ENCODE results near the gene DBF4B.

The DBF4B gene

DNA sequence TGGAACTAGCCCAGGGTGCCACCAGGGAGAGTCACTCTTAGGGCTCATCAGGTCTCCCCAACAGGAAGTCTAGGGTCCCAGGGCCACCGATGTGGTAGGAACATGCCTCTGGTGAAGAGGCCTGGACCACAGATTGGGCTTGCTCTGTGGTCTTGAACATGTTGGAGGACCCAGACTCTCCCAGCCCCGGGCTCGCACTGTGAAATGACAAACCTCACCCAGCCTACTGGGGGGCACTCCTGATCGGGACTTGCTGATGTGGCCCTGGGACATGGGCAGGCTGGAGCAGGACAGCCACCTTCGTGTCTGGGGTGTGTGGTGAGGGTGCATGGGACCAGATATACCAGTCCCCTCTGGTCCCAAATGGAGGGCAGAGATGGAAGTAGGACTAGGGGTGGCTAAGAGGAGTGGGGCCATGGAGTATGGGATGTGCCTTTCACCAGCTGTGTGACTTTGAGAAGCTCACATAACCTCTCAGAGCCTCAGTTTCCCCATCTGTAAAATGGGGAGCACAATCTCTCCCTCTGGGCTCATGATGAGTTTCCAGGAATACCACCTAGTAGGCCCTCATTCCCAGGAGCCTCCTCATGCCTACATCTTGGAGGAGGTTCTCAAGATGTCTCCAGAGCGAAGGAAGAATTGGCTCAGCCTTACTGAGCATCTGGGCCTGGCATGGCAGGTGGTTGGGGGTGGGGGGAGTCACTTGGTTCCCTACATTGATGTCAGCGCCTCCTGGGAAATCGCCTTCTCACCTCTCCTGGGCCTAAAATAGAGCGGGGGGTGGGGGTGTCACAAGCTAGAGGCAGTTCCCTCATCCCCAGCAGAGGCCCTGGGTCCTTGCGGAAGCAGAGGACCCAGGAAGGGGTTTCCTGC is 48.8 kb downstream of the DBF4B start:
- in situ Hi-C loops (cut with HindIII; ENCODE audit: low pct_ligation_motif_present, low pct_unique_long_range_greater_than_20kb, low sequenced_read_pairs): loop anchor here (25.0 kb wide), 1 partner anchor 105 kb away; no protein-coding TSS in a partner anchor
- no peak for DNase-seq

GRCh38 chr17:44757918-44758413 is 49.5 kb downstream of the DBF4B start:
- DNase-seq: no peak
- in situ Hi-C loops (cut with HindIII; ENCODE audit: low pct_ligation_motif_present, low pct_unique_long_range_greater_than_20kb, low sequenced_read_pairs): loop anchor here (25.0 kb wide), 1 partner anchor 104 kb away; no protein-coding TSS in a partner anchor

DNA sequence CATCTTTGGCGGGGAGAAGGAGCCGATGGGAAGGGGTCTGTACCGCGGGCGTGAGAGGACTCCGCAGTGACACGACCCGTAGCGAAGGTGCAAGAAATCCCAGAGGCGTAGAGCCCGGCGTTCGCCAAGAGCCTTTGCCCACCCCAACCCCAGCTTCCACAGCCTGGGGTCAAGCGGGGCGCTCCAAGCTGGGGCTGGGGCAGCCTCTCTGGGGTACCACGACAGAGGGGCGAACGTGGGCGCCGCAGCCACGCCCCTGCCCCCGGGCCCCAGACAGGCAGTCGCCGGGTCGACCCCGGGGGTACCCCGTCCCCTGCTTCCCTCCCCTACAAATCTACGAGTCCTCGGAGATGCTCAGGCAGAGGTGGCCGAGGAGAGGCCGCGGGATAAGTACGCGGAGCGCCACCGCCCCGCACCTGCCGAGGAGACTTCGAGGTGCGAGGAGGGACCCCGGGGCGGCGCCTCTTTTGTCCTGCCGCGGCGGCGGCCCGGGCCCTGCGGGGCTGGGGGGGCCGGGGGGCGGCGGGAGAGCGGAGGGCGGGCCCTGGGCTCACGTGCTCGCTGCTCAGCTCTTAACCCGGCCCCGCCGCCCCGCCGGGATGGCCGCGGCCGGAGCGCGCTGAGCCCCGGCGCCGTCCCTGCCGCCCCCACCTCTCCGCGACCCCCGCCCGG is 50.1 kb downstream of the DBF4B start, which contains the start of gene ADAM11:
Gene ADAM11, plus strand, starts transcription at position 575 of the 672 bp plus-strand sequence. CDS start 212 bp downstream, outside the sequence.
- no peak for DNase-seq
- in situ Hi-C loops (cut with HindIII; ENCODE audit: low pct_ligation_motif_present, low pct_unique_long_range_greater_than_20kb, low sequenced_read_pairs): loop anchor here (25.0 kb wide), 1 partner anchor 104 kb away; no protein-coding TSS in a partner anchor

GRCh38 chr17:44759086-44759915 is 50.8 kb downstream of the DBF4B start:
- DNase-seq: no peak
- in situ Hi-C loops (cut with HindIII; ENCODE audit: low pct_ligation_motif_present, low pct_unique_long_range_greater_than_20kb, low sequenced_read_pairs): loop anchor here (25.0 kb wide), 1 partner anchor 103 kb away; no protein-coding TSS in a partner anchor

DNA sequence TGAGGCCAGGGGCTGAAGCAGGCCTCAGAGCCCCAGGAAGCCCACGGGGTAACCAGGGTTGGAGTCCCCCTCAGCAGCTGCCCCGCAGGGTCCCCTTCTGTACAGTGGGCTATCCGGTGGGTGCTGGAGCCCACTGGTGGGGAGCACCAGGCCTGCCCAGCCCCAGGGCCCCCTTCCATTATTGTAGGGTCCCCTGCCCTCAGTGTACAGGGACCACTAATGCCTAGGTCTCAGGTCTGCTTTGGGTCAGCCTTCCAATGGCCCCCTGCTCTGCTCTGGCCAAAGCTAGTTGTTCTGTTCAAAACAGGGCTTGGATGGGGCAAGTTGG is 51.4 kb downstream of the DBF4B start:
- in situ Hi-C loops (cut with HindIII; ENCODE audit: low pct_ligation_motif_present, low pct_unique_long_range_greater_than_20kb, low sequenced_read_pairs): loop anchor here (25.0 kb wide), 1 partner anchor 102 kb away; no protein-coding TSS in a partner anchor
- DNase-seq: no peak

- in situ Hi-C loops (cut with HindIII; ENCODE audit: low pct_ligation_motif_present, low pct_unique_long_range_greater_than_20kb, low sequenced_read_pairs): loop anchor here (25.0 kb wide), 1 partner anchor 102 kb away; no protein-coding TSS in a partner anchor
- no peak for DNase-seq
These were observed 52.2 kb downstream of the DBF4B start for GRCh38 chr17:44760474-44761308.

GRCh38 chr17:44761932-44762810 is 53.7 kb downstream of the DBF4B start:
- in situ Hi-C loops (cut with HindIII; ENCODE audit: low pct_ligation_motif_present, low pct_unique_long_range_greater_than_20kb, low sequenced_read_pairs): loop anchor here (25.0 kb wide), 1 partner anchor 100 kb away; no protein-coding TSS in a partner anchor
- DNase-seq: no peak

GRCh38 chr17:44763170-44763569 is 54.7 kb downstream of the DBF4B start:
- no peak for DNase-seq
- in situ Hi-C loops (cut with HindIII; ENCODE audit: low pct_ligation_motif_present, low pct_unique_long_range_greater_than_20kb, low sequenced_read_pairs): loop anchor here (25.0 kb wide), 1 partner anchor 99 kb away; no protein-coding TSS in a partner anchor

- in situ Hi-C loops (cut with HindIII; ENCODE audit: low pct_ligation_motif_present, low pct_unique_long_range_greater_than_20kb, low sequenced_read_pairs): loop anchor here (25.0 kb wide), 1 partner anchor 96 kb away; no protein-coding TSS in a partner anchor
- DNase-seq: no peak
These were observed 57.5 kb downstream of the DBF4B start for GRCh38 chr17:44765965-44766364.

GRCh38 chr17:44766409-44767038 is 58.1 kb downstream of the DBF4B start:
- no peak for DNase-seq
- in situ Hi-C loops (cut with HindIII; ENCODE audit: low pct_ligation_motif_present, low pct_unique_long_range_greater_than_20kb, low sequenced_read_pairs): loop anchor here (25.0 kb wide), 1 partner anchor 96 kb away; no protein-coding TSS in a partner anchor

DNA sequence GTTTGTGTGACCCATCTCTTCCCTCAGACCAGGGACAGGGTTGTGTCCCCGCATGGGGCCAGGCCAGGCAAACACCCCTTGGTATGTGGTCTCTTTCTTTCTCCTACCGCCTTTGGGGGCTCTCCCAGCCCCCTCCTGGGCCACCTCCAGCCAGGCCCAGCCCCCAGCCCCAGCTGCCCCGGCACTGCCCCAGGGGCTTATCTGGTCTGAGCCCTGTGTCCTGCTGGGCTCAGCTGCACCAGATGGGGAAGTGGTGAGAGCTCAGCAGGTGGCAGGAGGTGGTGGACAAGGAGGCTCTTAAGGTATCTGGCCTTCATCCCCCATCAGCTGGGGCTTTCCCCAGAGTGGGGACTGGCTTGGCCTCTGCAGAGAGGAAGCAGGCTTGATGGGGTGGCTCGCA is 59.0 kb downstream of the DBF4B start:
- in situ Hi-C loops (cut with HindIII; ENCODE audit: low pct_ligation_motif_present, low pct_unique_long_range_greater_than_20kb, low sequenced_read_pairs): loop anchor here (25.0 kb wide), 1 partner anchor 95 kb away; no protein-coding TSS in a partner anchor
- no peak for DNase-seq

DNA sequence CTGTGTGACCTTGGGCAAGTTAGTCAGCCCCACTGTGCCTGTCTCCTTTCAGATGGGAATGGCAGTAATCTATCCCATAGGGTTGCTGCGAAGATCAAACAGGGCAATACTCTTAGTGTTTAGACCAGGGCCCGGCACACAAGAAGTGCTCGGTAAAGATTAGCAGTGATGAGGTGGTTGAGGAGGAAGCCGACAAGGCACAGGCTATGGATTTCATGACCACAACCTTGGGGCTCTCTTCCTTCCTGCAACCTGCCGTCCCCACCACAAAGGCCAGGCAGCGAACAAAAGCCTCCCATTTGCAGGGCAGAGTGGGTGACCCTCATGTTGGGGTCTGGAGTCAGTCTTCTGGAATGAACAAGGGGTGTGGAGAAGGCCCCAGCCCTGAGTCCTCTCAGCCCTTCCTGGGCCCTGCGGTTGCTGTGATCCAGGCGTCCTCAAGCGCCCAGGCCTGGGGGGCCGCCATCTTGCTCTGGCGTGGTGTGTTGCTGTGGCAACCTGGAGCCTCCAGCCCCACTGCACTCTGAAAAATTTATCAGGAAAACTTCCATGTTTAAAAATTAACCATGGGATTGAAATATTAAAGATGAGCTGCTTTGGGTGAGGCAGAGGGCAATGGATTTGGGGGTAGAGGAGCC is 60.2 kb downstream of the DBF4B start:
- in situ Hi-C loops (cut with HindIII; ENCODE audit: low pct_ligation_motif_present, low pct_unique_long_range_greater_than_20kb, low sequenced_read_pairs): loop anchor here (25.0 kb wide), 1 partner anchor 94 kb away; no protein-coding TSS in a partner anchor

DNA sequence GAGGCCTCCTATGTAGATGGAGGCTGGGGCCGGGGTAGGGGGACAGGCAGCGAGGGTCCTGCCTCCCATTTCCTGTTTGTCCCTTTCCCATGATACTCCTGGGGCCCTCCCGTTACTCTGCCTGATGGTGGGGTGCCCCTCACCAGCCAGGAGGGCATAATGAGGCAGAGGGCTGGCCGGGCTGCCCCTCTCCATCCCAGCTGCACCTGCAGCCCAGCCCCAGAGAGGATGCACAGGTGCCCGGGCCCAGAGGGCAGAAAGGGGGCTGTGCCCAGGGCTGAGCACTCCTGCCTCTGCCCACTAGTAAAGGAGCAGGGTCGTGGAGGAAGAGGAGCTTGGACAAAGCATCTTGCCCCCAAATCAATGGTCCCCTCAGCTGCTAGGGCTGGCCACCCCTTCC is 60.8 kb downstream of the DBF4B start:
- DNase-seq: no peak
- in situ Hi-C loops (cut with HindIII; ENCODE audit: low pct_ligation_motif_present, low pct_unique_long_range_greater_than_20kb, low sequenced_read_pairs): loop anchor here (25.0 kb wide), 1 partner anchor 93 kb away; no protein-coding TSS in a partner anchor

More for the DNA sequence above, 60.2 kb downstream of the DBF4B start:
- no peak for DNase-seq

DNA sequence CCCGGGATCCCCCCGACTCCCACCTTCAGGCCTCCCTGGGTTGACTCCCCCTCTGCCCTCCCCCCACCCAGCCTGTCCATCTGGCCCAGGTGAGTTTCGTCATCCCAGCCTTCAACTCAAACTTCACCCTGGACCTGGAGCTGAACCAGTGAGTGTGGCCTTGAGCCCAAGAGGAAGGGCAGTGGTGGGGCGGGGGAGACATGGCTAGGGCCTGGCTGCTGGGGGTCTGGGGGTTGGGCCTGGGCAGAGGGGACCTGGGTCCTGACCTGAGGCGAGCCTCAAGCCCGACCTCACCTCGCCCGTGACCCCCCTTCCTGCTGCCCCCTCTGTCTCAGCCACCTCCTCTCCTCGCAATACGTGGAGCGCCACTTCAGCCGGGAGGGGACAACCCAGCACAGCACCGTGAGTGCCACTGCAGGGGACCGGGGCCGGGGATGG is 61.2 kb downstream of the DBF4B start:
- in situ Hi-C loops (cut with HindIII; ENCODE audit: low pct_ligation_motif_present, low pct_unique_long_range_greater_than_20kb, low sequenced_read_pairs): loop anchor here (25.0 kb wide), 1 partner anchor 93 kb away; no protein-coding TSS in a partner anchor

More for the DNA sequence above, 61.2 kb downstream of the DBF4B start:
- DNase-seq: no peak

Measured in ACHN (cell line).